Esophagus squamous epithelium (tissue), 4 donors: Measurements from ENCODE around the gene TNNT3.

Experiments used
- POLR2A ChIP-seq, 4 donors: fragments of 450-650 bp; IDR thresholded peaks; one replicate each; pipeline ENCODE4 v1.6.1; 2017; ENCODE audit warnings: antibody characterized with exemption in 4 of 4, mild to moderate bottlenecking in 4 of 4, moderate library complexity in 3 of 4
- TF ChIP-seq, protein P1 (sequence below), 6 experiments: fragments of 450-650 bp in 4 of 6; fragments of 200-600 bp in 2 of 6; sonication (generic) in 2 of 6; IDR thresholded peaks; one replicate each; pipeline ENCODE4 v1.5.1; 2016 to 2019; ENCODE audit warnings: antibody characterized with exemption in 6 of 6, mild to moderate bottlenecking in 4 of 6, moderate library complexity in 4 of 6

DNA sequence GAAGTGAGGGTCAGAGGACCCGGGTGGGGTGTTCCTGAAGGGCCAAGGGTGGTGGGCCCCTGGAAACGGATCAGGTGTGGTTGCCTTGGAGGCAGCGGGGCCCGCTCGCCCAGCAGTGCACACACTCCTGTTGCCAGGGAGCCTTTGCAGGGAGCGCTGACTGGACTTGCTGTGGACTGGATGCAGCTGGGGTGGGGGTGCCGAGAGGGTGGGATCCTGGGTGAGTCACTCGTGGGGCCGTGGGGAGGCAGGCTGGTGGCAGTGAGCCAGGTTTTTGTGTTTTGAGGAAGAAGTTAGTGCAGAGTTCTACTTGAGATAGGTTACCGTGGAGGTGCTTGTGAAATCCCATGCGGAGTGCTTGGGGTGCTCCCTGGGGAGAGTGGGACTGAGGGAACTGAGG lies 28.9 kb downstream of the TNNT3 start:
- TF ChIP-seq, protein P1, sequence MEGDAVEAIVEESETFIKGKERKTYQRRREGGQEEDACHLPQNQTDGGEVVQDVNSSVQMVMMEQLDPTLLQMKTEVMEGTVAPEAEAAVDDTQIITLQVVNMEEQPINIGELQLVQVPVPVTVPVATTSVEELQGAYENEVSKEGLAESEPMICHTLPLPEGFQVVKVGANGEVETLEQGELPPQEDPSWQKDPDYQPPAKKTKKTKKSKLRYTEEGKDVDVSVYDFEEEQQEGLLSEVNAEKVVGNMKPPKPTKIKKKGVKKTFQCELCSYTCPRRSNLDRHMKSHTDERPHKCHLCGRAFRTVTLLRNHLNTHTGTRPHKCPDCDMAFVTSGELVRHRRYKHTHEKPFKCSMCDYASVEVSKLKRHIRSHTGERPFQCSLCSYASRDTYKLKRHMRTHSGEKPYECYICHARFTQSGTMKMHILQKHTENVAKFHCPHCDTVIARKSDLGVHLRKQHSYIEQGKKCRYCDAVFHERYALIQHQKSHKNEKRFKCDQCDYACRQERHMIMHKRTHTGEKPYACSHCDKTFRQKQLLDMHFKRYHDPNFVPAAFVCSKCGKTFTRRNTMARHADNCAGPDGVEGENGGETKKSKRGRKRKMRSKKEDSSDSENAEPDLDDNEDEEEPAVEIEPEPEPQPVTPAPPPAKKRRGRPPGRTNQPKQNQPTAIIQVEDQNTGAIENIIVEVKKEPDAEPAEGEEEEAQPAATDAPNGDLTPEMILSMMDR (IDR thresholded peaks at IDR 0.05), result no peak
- TF ChIP-seq POLR2A (IDR thresholded peaks at IDR 0.05), result no peak
